Femur (tissue), 1 donor: ENCODE results near the gene ZNF750.

Source experiments
- DNase-seq: peaks from one replicate; pipeline ENCODE4 v3.0.0-alpha.2; 2017

Gene ZNF750

DNA sequence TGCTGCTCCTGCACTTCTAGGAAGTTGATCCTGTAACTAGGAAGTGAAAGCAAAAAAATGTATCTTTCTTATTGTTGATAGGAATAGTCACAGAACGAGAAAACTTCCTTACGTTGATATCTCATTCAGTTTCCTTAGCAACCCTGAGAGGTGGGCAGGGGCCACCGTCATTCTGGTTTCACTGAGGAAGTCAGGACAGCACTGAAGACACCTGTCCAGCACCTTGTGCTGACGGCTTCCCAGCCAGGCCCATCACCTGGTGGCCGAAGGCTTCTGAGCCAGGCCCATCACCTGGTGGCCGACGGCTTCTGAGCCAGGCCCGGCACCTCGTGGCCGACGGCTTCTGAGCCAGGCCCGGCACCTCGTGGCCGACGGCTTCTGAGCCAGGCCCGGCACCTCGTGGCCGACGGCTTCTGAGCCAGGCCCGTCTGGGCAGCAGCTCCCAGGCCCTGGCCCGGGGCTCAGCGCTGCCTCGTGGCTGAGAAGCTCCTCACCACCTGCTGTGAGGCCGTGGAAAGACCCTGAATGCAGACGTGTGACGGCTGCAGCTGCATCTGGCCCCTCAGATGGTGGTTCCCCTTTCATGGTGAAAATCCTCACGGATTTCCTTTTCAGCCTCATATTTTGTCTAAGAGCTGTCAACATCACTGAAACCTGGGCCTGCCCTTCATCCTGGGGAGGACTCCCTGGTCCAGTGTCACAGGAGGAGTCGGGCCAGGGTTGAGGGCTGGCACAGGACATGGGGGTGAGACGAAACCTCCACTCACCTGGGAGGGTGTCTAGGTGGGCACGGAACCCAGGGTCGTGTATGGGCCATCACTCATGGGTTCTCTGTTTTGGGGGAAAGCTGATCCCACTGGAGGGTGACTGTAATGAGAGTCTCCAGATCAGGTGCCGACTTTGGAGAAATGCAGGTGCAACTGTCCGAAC is 33.0 kb upstream of the ZNF750 start:
- no peak for DNase-seq

DNA sequence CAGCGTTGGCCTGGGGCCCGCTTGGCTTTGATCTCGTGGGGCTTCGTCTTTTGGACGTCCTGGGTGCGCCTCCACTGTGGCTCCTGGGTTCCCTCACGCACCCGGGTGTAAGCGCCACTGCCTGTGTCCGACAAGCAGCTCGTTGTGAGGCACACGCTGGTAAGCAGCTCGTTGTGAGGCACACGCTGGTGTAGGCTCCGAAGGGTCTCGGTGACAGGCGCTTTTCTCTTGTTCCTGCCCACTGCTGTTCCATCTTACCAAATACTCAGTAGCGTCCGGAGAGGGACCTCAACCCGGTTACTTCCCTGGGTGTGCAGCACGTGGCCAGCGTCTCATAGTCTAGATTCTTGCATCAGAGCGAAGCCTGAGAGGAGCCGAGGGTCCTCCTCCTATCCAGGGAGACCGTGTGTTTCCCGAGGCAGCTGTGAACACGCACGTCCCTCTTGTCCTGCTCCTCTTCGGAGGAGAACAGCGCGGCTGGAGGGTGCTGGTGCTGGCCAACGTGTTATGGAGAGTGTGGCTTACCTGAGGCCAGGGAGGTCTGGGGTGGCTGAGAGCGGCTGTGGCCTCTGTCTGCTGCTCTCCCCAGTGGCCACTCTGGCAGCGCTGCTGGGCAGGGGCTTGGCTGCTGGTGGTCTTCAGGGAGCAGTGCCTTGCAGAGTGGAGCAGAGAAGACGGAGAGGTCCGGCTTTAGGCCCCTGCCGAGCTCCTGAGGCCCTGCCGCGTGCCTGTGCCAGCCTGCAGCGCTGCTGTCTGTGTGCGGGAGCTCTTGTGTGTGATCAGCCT is 32.1 kb upstream of the ZNF750 start:
- DNase-seq, result no peak

- DNase-seq, result peak; percentile 54
Observed at GRCh38 chr17:82871056-82871775, 31.4 kb upstream of the ZNF750 start.

- no peak for DNase-seq
Observed at GRCh38 chr17:82870541-82870940, 30.7 kb upstream of the ZNF750 start.

DNA sequence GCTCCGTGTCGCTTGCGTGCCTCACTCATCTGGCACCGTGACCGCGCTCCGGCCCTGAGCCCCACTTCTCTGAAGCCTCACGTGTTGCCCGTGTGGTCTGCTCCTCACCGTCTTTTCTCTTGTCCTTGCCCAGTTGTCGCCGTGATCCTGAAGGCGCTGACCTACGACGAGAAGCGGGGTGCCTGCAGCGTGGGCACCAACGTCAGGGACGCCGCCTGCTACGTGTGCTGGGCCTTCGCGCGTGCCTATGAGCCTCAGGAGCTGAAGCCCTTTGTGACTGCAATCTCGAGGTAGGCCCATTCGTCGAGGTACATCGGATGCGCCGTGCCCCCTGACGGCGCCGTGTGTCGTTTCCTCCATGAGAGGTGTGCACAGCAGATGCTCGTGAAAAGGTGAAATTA is 30.3 kb upstream of the ZNF750 start:
- no peak for DNase-seq

DNA sequence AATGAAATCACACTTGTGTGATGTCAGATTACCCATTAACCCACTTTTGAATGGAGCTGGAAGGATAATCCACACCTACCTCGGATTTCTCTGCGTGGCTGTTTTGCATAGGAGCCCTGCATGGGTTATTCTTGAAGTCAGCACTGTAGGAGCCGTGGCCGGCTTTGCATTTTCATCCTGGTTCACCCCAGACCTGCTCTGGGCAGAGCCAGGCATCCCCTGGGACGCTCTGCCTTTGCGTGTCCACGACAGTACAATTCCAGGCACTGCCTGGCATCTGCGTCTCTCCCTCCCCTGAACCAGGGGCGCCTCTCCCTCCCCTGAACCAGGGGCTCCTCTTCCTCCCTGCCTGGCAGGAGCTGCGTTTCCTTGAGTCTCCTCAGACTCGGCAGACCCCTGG is 29.7 kb upstream of the ZNF750 start:
- no peak for DNase-seq

- no peak for DNase-seq
Observed at GRCh38 chr17:82868715-82869131, 28.9 kb upstream of the ZNF750 start.

DNA sequence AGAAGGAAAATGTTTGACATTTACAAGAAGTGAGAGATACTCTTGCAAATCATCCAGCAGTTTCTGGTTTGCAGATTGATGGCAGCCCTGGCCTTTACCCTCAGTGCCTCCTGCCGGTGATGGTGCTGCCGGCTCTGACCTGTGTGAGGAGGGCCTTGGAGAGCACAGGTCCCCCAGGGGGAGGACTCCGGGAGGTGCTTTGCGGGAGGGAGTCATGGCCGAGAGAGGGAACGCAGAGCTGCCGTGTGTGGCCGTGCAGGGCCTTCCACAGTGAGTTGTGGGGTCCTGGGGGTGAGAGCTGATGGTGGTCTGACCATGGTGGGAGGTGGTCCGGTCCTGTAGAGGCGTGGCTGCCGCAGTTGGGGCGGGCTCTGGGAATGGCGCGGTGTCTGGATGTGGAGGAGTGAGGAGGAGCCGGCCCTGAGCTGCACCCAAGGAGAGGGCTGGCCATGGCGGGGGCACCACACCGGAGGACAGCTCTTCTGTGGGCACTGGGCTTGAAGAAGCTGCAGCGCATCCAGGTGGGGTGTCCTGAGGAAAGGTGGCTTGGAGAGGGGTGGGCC is 28.0 kb upstream of the ZNF750 start:
- peak; percentile 15 for DNase-seq

GRCh38 chr17:82866590-82867191 is 26.9 kb upstream of the ZNF750 start:
- DNase-seq, result peak; percentile 86

DNA sequence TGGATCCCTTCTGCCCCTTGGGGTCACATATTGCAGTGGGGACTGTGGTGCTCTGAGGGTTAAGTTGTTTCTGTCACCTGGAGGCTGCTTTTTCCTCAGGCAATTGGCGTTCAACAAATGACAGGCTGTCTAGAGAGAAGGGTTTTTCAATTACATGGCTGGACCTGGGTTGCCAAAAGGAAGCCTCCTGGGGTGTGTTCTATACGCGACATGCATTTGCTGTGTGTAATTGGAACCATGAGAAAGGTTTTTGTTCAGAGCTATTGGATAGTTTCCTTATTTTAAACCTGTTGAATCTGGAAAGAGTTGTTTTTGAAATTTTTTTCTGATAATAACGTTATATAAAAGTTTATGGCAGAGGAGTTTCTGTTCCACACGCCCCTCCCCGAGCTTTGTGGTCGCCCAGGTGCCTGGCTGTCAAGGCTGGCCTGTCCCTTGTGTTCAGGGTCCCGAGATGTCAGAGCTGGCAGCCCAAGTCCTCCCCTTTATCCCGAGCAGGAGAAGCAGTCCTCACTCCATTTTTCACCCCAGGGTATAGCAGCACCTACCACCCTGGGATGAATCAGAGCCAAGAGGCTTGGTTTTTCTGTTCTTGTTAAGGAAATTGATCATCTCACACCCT is 26.1 kb upstream of the ZNF750 start:
- peak; percentile 29 for DNase-seq

DNA sequence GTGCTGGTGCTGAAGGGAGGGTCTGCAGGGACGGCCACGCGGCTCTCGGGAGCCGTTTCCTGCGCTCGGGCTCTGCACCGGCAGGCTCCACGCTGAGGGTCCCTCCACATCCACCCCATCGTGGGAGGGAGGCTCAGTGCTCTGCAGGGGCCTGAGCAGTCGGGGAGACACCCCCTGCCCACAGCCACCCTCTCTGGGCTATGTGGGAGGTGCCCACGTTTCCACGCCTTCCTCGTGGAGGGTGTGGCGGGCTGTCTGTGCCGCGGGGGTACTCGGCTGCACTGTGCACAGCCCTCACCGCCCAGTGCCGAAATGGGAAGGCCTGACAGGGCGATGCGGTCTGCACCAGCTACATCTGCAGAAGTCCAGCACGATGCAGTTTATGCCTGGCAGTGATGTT is 25.5 kb upstream of the ZNF750 start:
- DNase-seq, result no peak

- DNase-seq, result no peak
Observed at GRCh38 chr17:82864713-82865248, 25.0 kb upstream of the ZNF750 start.

GRCh38 chr17:82863941-82864712 is 24.3 kb upstream of the ZNF750 start:
- DNase-seq, result peak; percentile 51

DNA sequence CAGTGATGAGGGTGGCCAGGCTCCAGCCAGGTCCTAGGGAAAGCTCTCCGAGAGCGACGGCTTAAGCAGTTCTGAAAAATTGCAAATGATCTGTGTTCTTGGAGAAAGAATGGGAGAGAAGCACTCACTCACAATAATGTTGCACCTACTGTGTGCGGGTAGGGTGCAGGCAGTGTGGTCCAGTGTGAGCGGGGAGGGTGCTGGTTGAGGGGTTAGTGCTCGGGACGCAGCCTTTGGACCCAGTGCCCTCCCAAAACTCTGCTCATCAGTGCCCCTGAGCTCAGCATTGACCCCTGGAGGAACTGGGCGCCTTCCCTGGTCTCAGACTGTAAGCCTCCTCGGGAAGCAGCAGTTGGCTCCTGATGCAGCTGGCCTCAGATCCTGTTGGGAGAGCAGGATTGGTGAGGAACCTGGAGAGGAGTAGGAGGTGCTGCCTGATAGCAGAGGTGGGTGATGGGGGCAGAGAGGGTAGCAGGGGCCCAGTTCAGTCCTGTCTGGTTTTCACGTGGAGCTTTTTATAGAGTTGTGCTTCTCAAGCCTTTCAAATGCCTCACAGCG is 23.6 kb upstream of the ZNF750 start:
- DNase-seq, result no peak

DNA sequence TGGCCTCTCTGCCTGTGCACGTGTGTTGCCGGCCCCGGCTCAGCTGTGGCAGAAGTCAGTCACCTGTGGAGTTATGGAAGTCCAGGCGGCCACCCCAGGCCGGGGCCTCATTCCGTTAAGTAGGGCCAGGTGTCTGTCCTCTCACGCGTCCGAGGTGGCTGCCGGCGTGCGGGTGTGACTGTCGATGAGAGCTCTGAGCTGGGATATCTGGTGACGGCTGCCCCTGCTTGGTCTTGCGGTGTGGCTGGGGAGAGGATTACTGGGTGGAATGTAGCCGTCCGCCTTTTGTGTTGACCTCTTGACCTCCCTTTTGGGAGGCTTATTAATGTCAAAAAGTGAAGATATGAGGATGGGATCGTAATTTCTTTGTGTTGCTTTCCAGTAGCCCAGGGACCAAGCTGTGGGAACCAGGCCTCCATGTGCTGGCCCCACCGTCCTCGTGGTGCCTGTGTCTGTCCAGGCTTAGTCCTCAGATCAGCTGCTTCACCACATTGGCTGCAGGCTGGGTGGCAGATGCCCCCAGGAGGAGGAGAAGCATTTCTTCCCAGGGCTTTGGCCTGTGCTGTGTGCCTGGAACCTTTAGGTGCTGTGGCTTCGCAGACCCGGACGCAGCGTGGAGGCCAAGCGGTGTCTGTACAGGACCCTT is 23.0 kb upstream of the ZNF750 start:
- DNase-seq, result no peak

- DNase-seq, result no peak
Observed at GRCh38 chr17:82862191-82862590, 22.4 kb upstream of the ZNF750 start.

DNA sequence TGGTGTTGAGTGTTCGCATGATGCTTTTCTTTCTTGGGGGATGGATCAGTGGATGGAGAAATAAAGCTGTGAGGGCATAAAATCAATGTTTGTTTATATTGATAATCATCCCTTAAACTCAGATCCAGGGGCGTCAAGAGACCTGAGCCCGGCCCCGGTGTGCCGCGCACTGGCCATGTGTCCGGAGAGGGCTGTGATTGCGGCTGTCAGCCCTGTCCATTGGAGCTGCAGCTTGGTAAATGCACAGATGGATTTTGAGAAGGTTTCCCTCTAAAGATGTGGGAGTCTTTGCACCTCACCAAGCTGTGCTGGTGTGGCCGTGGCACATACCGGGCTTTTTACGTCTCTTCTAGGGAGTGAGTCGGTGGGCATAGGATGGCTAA is 21.6 kb upstream of the ZNF750 start:
- DNase-seq, result no peak

GRCh38 chr17:82860606-82861392 is 21.0 kb upstream of the ZNF750 start:
- DNase-seq, result no peak
